Keratinocyte (primary cell): ENCODE data around the gene SHCBP1.

Experiments used
- CTCF ChIP-seq, 3 experiments: IDR thresholded peaks in 1 of 3; conservative IDR thresholded peaks in 1 of 3; optimal IDR thresholded peaks in 1 of 3; 2 replicates in 2 of 3; 3 replicates in 1 of 3; pipeline versions ENCODE3 to v1.5.1; 2011; ENCODE audit warnings: low read length in 3 of 3, mild to moderate bottlenecking in 3 of 3, moderate library complexity in 2 of 3, control low read depth in 1 of 3, inconsistent platforms in 1 of 3; ENCODE audit not compliant: insufficient read depth in 2 of 3; ENCODE audit errors: extremely low read depth in 1 of 3
- EZH2 ChIP-seq: IDR thresholded peaks from one replicate; pipeline ENCODE4 v1.6.1; 2012; ENCODE audit warnings: inconsistent platforms, mild to moderate bottlenecking, low read length, moderate library complexity

GRCh38 chr16:46632778-46633733 lies 11.9 kb upstream of the SHCBP1 start:
- TF ChIP-seq CTCF (optimal IDR thresholded peaks at IDR 0.05 in 1 of 3, IDR thresholded peaks at IDR 0.05 in 1 of 3, conservative IDR thresholded peaks at IDR 0.05 in 1 of 3; ENCODE audit: extremely low read depth in 1 of 3, insufficient read depth in 2 of 3, low read length in 3 of 3) (no peak), EZH2 (no peak)
